Middle frontal gyrus (tissue), 1 donor: Measurements from ENCODE around the gene DOCK4.

ENCODE experiments used
- DNase-seq: peaks from one replicate; pipeline ENCODE4 v3.0.0-alpha.2; 2015; ENCODE audit warnings: low spot score; ENCODE audit errors: extremely low spot score

Gene DOCK4

GRCh38 chr7:112192236-112193154 is 13.7 kb downstream of the DOCK4 start:
- no peak for DNase-seq

GRCh38 chr7:112190120-112190519 is 16.1 kb downstream of the DOCK4 start:
- DNase-seq = no peak

- DNase-seq = no peak
Observed at GRCh38 chr7:112189691-112190090, 16.5 kb downstream of the DOCK4 start.

- no peak for DNase-seq
Observed at GRCh38 chr7:112188257-112188656, 17.9 kb downstream of the DOCK4 start.

GRCh38 chr7:112186300-112186699 is 19.9 kb downstream of the DOCK4 start:
- no peak for DNase-seq

DNA sequence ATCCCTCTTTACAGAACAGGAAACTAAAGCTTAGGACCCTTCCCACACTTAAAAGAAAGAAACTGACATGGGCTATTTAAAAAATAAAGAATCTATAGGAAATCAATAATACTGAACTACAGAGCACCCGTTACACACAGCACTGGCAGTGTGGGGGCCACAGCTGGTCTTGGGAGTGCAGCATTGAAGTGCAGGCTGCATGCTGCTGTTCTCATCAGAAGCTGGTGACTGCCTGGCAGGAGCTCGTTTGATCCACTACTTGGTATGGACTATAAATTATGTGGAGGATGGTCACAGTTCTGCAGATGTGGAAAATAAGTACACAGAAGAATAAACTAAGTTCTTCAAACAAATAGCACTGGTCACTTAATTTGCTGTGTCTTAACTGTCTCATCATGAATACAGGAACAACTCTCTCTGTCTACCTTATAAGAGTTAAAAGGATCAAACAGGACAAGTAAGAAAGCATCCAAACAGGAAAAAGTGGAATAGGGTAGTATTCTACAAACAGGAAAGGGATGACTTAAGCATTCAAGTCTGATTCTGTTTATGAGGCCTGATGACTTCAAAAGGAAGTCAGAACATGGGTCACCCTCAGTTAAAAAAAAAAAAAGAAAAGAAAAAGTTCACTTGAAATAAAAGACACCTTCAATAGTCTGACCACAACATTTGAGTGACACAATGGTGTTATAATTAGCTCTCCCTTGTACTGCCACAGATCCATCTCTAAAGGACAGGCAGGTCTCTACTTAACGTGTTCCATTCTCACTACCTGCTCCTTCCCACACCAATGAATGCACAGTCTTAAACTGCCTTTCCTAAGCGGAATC is 21.0 kb downstream of the DOCK4 start:
- no peak for DNase-seq

- DNase-seq = no peak
Observed at GRCh38 chr7:112184455-112184854, 21.7 kb downstream of the DOCK4 start.

DNA sequence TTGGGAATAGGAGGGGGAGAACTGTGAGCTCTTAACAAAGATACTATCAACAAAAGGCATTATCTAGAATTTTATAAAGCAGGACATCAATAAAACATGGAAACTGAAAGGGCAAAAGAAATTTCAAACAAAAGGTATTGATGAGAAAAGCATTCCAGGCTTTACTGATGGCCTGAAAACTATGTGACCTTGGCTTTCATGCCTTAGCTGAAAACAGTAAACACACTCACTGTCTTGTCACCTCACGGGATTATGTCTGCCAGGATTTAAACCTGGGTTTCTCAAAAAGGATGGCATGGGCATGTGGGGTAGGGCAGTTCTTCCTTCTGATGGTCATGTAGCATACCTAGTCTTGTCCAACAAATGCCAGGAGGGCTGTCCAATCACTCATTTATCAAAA is 22.9 kb downstream of the DOCK4 start:
- no peak for DNase-seq

DNA sequence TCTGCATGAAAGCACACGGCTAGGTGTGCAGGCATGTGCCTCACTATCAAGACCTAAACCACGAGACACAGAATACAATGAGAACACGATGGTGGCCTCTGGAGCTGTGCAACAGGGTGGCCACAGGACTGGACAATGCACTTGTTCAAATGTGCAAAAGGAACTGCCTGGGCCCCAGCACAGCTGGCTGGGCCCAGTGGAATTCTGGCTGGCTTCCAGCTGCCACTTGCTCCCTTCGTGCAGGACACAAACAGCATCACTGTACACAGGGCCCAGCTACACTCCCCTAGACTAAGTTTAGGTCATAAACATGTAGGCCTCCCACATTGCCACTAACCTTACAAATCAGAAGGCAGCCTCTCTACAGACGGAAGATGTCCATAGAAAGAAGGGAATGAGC is 23.4 kb downstream of the DOCK4 start:
- no peak for DNase-seq

- DNase-seq = no peak
Observed at GRCh38 chr7:112180223-112180622, 26.0 kb downstream of the DOCK4 start.

- DNase-seq = no peak
Observed at GRCh38 chr7:112176693-112177415, 29.3 kb downstream of the DOCK4 start.

DNA sequence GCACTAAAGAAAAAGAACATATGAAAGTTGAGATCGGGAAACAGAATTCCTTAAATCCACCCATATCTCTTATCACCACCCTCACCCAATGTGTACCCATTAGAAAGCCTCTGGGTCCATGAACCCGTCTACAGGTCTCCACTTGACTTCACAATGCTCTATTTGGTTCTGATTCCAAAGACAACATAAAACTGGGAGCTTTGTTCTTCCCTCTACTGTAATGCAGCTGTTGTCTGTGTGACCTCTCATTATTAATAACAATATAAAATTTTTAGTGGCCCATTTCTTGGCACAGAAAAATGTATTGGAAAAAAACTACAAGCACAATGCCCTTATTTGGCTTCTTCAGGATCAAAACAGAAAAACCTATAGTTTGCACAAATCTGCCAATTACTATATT is 30.0 kb downstream of the DOCK4 start:
- no peak for DNase-seq

- no peak for DNase-seq
Observed at GRCh38 chr7:112174192-112174591, 32.0 kb downstream of the DOCK4 start.

- DNase-seq = no peak
Observed at GRCh38 chr7:112173568-112173905, 32.7 kb downstream of the DOCK4 start.

DNA sequence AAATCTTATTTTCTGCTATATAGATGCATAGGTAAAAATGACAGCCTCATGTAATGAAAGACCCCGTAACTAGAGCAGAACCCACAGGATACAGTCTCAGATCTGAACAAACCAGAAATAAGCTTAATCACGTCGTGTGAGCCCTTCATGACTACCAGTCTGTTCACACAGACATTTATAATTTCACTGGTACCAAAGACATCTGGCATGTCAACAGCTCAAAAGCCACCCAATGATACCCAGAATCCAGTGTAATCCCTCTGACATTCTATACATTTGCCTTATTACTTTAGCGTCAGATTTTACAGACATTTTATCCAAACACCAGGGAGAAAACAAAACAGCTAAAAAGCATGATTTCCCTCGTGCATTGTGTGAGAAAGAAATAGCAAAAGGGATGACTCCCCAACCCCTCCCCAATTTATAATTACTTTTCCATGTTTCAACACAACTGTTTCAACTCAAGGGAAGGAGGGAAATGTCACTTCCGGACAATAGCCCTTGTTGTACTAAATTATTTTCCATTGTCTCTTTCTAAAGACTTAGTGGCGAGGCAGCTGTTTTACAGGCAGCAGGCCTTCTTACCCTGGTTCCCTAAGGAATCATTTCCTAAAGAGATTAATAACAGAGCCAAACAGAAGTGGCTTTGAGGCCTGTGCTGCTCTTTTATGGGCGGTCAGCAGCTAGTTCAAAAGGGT is 33.2 kb downstream of the DOCK4 start:
- DNase-seq = no peak

GRCh38 chr7:112171673-112172072 is 34.5 kb downstream of the DOCK4 start:
- no peak for DNase-seq

- DNase-seq = no peak
Observed at GRCh38 chr7:112168915-112169314, 37.3 kb downstream of the DOCK4 start.

DNA sequence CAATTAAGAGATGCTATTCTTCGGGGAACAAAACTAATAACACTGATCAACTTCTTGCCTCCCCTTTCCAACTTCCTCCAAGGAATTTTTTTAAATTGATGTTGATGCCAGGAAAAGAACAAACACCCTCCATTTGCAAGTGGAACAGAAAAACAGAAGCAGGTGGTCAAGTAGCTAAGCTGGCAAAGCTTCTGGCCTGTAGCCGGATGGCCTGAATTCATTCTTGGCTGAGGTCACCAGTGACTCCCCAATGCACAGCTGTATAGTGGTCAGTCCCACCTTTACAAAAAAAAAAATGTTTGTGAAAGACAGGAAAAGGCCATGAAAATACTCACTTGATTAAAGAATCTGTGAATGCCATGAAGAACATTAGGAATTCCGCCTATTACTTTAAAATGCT is 39.1 kb downstream of the DOCK4 start:
- DNase-seq = no peak

- no peak for DNase-seq
Observed at GRCh38 chr7:112162784-112163506, 43.3 kb downstream of the DOCK4 start.

DNA sequence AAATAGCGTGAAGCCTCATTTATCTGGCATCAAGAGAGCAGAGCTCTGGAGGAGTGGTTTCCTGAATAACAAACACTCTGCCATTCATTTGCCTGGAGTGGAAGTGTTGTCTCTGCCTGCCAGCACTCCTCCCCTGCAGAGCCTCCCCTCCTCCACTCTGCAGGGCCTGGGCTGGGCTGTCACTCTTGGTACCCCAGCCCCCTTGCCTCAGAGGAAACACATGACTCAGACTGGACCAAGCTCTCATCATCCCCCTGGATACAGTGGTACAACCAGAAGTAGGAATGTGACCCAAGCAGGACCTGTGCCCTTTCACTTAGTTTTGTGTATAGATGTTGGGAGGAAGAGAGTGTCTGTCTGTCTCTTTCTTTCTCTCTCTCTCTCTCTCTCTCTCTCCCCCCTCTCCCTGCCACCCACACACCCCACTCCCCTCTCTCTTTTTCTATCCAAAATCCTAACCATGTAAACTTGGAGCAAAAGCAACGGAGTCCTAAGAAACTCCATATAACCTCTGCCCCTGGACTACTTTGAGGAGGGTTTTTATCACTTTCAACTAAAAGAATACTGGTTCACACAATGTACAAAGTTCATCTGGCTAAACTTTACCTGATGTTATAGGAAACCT is 43.9 kb downstream of the DOCK4 start:
- no peak for DNase-seq
